ENCODE results near the gene TNFSF12.
"Not testable (repeated sequence)": the region's sequence is repeated elsewhere in the genome, so short reads cannot be mapped to it uniquely, and the experiment has no call there.

The TNFSF12 gene

DNA sequence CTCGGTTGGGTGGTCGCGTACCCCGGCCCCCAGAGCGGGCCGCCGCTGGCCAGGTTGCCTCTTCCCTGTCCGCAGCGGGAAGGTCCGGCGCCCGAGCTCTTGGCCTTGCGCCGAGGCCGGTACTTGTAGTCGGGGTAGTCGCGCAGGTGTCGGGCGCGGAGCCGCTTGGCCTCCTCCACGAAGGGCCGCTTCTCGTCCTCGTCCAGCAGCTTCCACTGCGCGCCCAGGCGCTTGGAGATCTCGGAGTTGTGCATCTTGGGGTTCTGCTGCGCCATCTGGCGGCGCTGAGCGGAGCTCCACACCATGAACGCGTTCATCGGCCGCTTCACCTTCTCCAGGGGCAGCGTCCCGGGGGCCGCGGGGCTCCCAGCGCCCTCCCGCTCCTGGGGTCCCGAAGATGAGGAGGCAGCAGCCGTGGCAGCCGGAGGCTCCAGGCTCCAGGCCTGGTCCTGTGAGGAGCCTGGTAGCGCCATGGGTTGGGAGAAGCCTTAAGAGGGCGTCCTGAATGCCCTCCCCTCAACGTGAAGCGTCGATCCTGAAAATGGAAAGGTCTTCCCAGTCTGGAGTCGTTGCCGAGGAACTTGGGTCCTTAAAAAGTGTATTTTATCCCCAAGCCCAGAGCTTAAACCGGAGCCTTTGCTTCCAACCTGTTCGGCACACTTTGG, 40.5 kb downstream of the TNFSF12 start:
- FAIRE-seq: no peak

GRCh38 chr17:7589891-7590691, 41.2 kb downstream of the TNFSF12 start, which contains the start of gene SOX15:
Gene SOX15, minus strand, starts transcription at chr17:7590094. Its CDS starts 418 bp downstream, at chr17:7589676.
- no peak for FAIRE-seq

DNA sequence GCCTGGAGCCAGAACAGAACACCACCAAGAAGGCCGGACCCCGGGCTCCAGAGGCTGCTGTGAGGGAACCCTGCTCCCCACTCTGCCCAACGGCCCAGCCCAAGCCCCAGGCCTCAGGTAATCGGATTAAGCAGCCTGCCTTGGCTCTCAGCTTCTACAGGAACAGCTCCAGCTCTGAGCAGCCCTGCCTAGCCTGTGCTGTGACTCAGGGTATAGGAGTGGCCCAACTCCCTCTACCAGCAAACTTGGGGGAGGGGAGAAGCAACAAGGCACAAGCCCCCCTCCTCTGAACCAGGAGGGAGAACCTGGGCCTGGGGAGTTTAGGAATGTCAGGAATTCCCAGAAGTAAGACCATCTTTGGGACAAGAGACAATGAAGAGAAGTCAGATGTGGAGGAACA, 41.9 kb downstream of the TNFSF12 start:
- no peak for FAIRE-seq

GRCh38 chr17:7591596-7591995, 42.7 kb downstream of the TNFSF12 start:
- FAIRE-seq: no peak

DNA sequence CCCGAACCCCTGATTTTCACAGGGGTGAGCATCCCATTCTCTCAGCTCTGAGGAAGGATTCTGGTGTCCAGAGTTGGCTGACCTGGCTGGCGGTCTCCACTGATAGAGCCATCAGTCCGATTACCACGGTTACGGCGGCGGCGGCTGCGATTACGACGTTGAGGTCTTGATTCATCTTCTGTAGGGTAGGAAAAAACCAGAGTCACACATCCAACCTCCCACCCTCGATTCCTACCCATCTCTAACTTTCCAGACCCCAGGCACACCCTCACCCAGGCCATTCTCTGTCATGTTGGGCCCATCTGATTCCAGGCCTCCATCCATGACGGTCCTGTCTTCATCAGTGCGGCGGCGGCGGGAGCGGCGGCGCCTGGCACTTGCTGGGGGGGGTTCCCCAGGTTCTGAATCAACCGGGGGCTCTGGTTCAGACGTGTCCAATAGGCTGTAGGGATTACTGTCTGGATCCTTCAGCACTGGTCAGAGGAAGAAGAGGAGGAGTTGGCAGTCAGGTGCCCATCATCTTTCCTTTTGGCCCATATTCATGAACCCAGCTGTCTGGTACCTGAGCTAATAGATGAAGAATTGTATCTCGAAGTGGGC, 43.7 kb downstream of the TNFSF12 start:
- no peak for FAIRE-seq

GRCh38 chr17:7593296-7593695, 44.4 kb downstream of the TNFSF12 start:
- no peak for FAIRE-seq

DNA sequence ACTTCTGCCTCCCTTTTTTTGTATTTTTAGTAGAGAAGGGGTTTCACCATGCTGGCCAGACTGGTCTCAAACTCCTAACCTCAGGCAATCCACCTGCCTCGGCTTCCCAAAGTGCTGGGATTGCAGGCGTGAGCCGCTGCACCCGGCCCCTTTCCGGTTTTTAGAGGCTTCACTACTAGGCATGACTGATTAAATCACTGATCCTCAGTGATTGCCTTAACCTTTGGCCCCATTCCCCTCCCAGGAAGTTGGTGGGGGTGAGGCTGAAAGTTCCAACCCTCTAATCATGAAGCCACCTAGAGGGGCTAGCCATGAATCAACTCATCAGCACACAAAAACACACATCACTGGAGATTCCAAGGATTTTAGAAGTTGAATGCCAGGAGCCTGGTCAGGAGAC, 48.7 kb downstream of the TNFSF12 start:
- not testable (repeated sequence) for FAIRE-seq

GRCh38 chr17:7606280-7606679, 57.4 kb downstream of the TNFSF12 start:
- FAIRE-seq: no peak

All from TTC549 (cell line).